ENCODE data around the gene GPR75.

Gene GPR75

DNA sequence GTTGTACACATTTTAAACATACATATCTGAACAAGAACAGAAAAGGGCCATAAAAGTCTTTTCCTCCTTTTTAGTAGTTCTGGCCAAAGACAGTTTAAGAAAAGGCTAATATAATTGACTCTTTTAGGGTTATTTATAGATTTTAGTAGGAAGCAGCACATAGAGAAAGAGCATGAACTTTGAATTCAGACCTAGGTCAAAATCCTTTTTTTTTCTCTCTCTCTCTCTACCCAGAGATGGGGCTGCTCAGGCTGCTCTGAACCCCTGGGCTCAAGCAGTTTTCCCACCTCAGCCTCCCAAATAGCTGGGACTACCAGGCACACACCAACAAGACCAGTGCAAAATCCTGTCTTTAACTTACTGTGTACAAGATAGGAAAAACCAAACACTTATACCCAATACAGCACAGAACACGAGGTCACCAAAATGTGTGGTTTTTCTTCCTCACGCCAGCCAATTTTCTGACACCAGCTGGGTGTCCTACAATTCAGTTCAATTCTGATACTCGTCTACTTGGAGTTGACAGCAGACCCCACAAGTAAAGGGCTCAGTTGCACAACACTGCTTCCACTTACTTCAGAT, 40.8 kb downstream of the GPR75 start:
- DNase-seq (no peak), ATAC-seq (replicated peaks) (no peak)
- Mint-ChIP-seq H3K4me1 (ENCODE audit: low read depth in 2 of 2) (no peaks in the 10 kb centered on the region), H3K27me3 (no peaks in the 10 kb centered on the region), H3K9me3 (no peaks in the 10 kb centered on the region), H3K27ac (no peak overlapping the region), H3K4me3 (no peak overlapping the region), H3K36me3 (ENCODE audit: insufficient read depth) (peaks cover 47% of the 10 kb centered on the region)

DNA sequence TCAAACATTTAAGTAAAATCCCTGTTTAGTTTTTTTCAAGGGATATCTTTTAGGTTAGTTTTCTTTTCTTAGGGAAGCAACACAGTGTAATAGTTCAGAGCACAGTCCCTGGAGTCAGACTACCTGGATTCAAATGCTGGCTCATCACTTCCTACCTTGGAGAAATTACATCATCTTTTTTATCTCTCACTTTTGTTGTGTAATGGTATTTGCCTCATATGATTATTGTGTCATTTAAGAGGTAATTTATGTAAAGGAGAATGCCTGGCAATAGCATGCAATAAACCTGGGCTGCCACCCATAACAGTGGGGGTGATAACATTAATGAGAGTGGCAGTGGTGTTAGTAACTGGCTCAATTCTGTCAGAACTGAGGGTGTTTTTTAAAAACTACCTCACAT, 46.6 kb downstream of the GPR75 start:
- no peak overlapping the region for H3K27ac Mint-ChIP-seq
- H3K27me3 Mint-ChIP-seq, result no peaks in the 10 kb centered on the region
- H3K4me3 Mint-ChIP-seq, result no peak overlapping the region
- peaks cover 78% of the 10 kb centered on the region for H3K36me3 Mint-ChIP-seq (ENCODE audit: insufficient read depth)
- H3K4me1 Mint-ChIP-seq (ENCODE audit: low read depth in 2 of 2), result no peaks in the 10 kb centered on the region
- ATAC-seq (replicated peaks), result no peak
- H3K9me3 Mint-ChIP-seq, result no peaks in the 10 kb centered on the region
- no peak for DNase-seq

DNA sequence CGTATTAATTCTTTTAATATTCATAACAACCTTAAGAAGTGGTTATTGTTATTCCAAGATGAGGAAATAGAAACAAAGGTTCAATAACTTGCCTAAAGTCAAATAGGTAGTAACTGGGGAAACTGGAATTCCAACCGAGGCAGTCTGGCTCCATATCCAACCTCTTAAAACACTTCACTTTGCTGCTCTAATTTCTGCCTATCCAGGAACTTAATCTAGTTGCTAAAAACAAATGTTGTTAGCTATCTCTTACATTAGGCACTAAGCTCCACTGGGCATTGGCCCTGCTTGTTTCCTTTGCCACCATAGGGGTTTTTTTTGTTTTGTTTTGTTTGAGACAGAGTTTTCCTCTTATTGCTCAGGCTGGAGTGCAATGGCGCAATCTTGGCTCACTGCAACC, 48.2 kb downstream of the GPR75 start:
- DNase-seq, result no peak
- no peaks in the 10 kb centered on the region for H3K27me3 Mint-ChIP-seq
- ATAC-seq (replicated peaks), result no peak
- peak overlapping the region in 1 of 2 donors; percentile 0 for H3K27ac Mint-ChIP-seq
- H3K4me3 Mint-ChIP-seq, result no peak overlapping the region
- H3K36me3 Mint-ChIP-seq (ENCODE audit: insufficient read depth), result peaks cover 80% of the 10 kb centered on the region
- H3K4me1 Mint-ChIP-seq (ENCODE audit: low read depth in 2 of 2), result no peaks in the 10 kb centered on the region
- H3K9me3 Mint-ChIP-seq, result no peaks in the 10 kb centered on the region

Data from effector memory CD8-positive, alpha-beta T cell (primary cell).